Transverse colon (tissue), 4 donors: ENCODE data around the gene ACVR2B.
"Not testable (repeated sequence)": the region's sequence is repeated elsewhere in the genome, so short reads cannot be mapped to it uniquely, and the experiment has no call there.

ENCODE experiments used
- CTCF ChIP-seq, 5 experiments: fragments of 200-600 bp in 3 of 5; fragments of 450-650 bp in 2 of 5; sonication (generic) in 3 of 5; IDR thresholded peaks; 1 replicate in 2 of 5; 2 replicates in 3 of 5; pipeline ENCODE4 v1.5.1; 2016 to 2017; ENCODE audit warnings: antibody characterized with exemption in 5 of 5, inconsistent platforms in 3 of 5, mild to moderate bottlenecking in 2 of 5, moderate library complexity in 1 of 5
- EP300 ChIP-seq: sonication (generic); formaldehyde crosslinking; IDR thresholded peaks from one replicate; pipeline ENCODE4 v1.6.1; 2017; ENCODE audit warnings: antibody characterized with exemption, low read depth
- POLR2A ChIP-seq: fragments of 450-650 bp; IDR thresholded peaks from one replicate; pipeline ENCODE4 v1.6.1; 2016; ENCODE audit warnings: antibody characterized with exemption, mild to moderate bottlenecking, moderate library complexity
- POLR2AphosphoS5 ChIP-seq, 3 donors: sonication (generic); formaldehyde crosslinking; IDR thresholded peaks; one replicate each; pipeline ENCODE4 v1.6.1; 2016; ENCODE audit warnings: antibody characterized with exemption in 3 of 3

DNA sequence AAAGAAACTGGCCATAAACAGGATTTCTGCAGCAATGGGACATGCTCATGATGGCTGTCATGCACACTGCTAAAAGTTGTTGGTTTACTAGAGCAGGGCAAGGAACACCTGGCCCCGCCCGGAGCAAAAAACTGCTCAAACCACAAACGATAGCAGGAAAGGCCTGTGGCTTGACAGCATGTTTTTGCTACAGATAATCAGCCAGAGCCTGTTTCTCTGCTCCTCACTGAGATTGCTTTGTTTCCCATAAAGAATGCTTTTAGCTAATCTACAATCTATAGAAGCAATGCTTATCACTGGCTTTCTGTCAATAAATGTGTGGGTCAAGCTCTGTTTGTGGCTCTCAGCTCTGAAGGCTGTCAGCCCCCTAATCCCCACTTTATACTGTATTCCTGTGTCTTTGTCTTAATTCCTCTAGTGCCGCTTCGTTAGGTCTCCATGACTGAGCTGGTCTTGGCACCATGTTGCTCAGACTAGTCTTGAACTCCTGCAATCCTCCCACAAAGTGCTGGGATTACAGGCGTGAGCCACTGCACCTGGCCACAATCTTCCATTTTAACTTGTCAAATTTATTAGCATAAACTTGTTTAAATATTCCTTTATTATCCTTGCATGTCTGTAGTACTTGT, 26.8 kb upstream of the ACVR2B start:
- not testable (repeated sequence) for TF ChIP-seq POLR2A; CTCF (IDR thresholded peaks at IDR 0.05); EP300; POLR2AphosphoS5 (IDR thresholded peaks at IDR 0.05)
